ENCODE results near the gene CASP2.
A peak's percentile ranks its signal among the peaks of the same experiment; 100 is the strongest.

CASP2 gene

GRCh38 chr7:143295870-143296269, 7.7 kb downstream of the CASP2 start:
- DNase-seq (ENCODE audit: low read depth in 2 of 2): no peak

- DNase-seq (ENCODE audit: low read depth in 2 of 2): no peak
Observed at GRCh38 chr7:143296686-143297085, 8.5 kb downstream of the CASP2 start.

DNA sequence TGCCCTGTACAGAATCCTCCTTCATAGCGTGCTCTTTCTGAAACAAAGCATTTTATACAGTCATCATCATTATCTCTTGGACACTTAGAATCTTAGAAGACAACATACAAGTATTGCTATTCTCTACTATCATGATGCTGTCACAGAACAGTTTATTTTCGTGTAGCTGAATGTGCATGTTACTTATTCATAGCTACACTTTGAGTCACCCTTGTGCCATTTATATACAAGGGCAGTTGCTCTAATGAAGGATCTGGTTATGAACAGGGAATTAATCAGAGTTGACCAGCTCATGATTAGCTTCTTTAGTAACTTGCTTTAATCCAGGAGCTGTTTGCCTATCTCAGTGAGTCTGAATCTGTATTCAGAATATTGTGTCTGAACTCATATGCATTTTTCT, 11.2 kb downstream of the CASP2 start:
- DNase-seq (ENCODE audit: low read depth in 2 of 2): no peak

GRCh38 chr7:143299840-143300239, 11.7 kb downstream of the CASP2 start:
- DNase-seq (ENCODE audit: low read depth in 2 of 2): peak; percentile 17 to 39

- DNase-seq (ENCODE audit: low read depth in 2 of 2): no peak
Observed at GRCh38 chr7:143300959-143301935, 13.1 kb downstream of the CASP2 start.

DNA sequence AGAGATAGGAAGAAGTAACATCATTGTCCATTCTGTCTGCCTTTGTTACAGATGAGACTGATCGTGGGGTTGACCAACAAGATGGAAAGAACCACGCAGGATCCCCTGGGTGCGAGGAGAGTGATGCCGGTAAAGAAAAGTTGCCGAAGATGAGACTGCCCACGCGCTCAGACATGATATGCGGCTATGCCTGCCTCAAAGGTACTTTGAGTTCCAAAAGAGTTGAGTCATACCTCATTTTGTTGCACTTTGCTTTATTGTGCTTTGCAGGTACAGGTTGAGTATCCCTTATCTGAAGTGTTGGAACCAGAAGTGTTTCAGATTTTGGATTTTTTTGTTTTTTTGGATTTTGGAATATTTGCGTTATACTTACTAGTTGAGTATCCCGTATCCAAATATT, 15.6 kb downstream of the CASP2 start:
- no peak for DNase-seq (ENCODE audit: low read depth in 2 of 2)

DNA sequence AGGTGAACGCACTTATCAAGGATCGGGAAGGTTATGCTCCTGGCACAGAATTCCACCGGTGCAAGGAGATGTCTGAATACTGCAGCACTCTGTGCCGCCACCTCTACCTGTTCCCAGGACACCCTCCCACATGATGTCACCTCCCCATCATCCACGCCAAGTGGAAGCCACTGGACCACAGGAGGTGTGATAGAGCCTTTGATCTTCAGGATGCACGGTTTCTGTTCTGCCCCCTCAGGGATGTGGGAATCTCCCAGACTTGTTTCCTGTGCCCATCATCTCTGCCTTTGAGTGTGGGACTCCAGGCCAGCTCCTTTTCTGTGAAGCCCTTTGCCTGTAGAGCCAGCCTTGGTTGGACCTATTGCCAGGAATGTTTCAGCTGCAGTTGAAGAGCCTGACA, 16.8 kb downstream of the CASP2 start:
- DNase-seq (ENCODE audit: low read depth in 2 of 2): no peak

- peak; percentile 12 to 23 for DNase-seq (ENCODE audit: low read depth in 2 of 2)
Observed at GRCh38 chr7:143305423-143306070, 17.4 kb downstream of the CASP2 start.

- no peak for DNase-seq (ENCODE audit: low read depth in 2 of 2)
Observed at GRCh38 chr7:143308632-143309031, 20.5 kb downstream of the CASP2 start.

- no peak for DNase-seq (ENCODE audit: low read depth in 2 of 2)
Observed at GRCh38 chr7:143314127-143314526, 26.0 kb downstream of the CASP2 start.

DNA sequence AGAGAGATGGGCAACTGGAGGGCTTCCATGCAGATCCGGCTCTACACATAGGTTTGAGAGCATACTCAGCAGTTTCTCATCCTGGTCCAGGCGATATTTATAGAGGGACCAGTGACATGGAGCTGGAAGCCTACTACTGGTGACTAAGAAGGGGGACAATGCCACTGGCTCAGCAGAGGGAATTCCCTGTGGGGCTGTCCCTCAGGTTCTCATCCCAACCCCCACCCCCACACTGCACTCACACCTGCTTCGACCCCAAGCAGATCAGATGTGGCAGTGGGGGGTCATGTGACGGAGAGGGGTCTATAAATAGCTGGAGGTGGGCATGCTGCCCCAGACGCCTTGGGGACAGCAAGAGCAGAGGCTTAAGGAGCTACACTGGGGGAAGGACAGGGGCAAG, 27.6 kb downstream of the CASP2 start, which contains the start of gene CLCN1:
TSS of gene CLCN1 (plus strand) at position 336 of the 400 bp plus-strand sequence. CDS start 102 bp downstream, outside the sequence.
- no peak for DNase-seq (ENCODE audit: low read depth in 2 of 2)

- DNase-seq (ENCODE audit: low read depth in 2 of 2): no peak
Observed at GRCh38 chr7:143316492-143316891, 28.3 kb downstream of the CASP2 start.

- DNase-seq (ENCODE audit: low read depth in 2 of 2): no peak
Observed at GRCh38 chr7:143318661-143319060, 30.5 kb downstream of the CASP2 start.

DNA sequence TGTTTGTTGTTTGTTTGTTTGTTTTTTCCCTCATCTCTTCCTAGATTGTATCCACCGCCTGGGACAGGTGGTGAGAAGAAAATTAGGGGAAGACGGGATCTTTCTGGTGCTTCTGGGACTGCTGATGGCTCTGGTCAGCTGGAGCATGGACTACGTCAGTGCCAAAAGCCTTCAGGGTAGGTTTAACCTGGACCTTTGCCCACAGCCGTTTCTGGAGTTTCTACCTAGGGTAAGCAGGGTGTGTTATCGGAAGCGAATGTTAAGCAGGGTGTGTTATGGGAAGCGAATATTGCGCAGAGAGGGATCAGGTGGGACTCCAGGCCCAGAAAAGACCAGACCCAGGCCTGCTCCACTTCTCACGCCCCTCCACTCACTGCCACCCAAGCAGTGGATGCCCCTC, 32.5 kb downstream of the CASP2 start:
- DNase-seq (ENCODE audit: low read depth in 2 of 2): no peak

DNA sequence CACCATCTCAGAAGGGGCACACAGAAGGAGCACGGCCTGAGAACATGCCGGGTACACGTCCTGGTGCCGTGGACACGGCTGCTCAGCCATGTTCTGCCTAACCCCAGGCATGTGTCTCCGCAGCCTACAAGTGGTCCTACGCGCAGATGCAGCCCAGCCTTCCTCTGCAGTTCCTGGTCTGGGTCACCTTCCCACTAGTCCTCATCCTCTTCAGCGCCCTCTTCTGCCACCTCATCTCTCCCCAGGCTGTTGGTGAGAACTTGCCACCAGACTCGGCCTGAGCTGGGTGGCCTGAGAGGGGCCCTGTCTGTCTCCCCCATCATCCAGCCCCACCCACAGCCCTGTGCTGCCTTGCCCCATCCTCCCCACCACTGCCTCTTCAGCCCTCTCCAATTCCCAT, 33.1 kb downstream of the CASP2 start:
- no peak for DNase-seq (ENCODE audit: low read depth in 2 of 2)

- DNase-seq (ENCODE audit: low read depth in 2 of 2): no peak
Observed at GRCh38 chr7:143321734-143322133, 33.6 kb downstream of the CASP2 start.

DNA sequence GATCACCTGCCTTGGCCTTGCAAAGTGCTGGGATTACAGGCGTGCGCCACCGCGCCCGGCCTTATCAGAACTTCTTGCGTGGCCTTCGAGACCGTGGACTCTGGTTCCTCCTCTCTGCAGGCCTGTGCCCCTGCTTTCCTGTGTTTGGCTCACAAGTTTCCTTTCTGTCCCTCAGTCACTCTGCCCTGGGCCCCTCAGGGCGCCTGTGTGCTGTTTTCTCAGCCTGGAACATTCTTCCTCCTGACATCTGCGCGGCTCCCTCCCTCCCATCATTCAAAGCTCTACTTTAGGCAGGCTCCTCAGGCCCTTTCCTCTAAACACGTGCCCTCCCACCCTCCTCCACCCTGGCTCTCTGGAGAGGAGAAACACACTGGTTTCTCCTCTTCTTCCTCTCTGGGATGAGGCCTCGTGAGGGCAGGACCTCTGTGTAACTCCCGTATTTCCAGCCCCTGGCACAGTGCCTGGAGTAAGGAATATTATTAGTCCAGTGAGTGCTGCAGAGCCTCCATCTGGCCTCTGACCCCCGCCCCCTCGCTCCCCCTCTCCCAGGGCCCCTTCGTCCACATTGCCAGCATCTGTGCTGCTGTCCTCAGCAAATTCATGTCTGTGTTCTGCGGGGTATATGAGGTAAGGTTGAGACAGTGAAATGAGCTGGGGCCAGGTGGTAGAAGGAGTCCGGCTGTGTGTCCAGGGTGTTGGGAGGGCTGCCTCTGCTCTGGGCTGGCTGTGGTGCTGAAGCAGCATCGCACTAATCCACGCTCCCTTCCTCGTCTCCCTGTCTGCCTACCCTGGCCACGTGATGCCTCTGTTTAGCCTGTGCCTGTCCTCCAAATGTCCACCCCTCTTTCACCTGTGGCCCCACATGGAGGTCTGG, 34.8 kb downstream of the CASP2 start:
- DNase-seq (ENCODE audit: low read depth in 2 of 2): no peak

DNA sequence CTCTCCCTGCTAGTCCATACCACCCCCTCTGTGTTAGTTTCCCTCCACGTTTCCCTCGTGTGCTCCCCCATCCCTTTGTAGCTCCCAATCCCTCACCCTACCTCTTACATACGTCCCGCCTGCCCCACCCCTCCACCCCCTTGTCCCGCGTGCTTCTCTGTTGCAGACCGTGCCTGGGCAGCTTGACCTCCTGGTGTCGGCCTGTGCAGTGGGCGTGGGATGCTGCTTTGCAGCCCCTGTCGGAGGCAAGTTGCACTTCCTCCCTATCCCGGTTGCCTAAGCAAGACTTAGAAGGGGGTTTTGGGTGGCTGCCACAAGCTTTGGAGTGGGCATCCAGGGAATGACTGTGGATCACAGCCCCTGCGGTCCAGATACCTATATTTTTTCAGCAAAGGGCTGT, 35.5 kb downstream of the CASP2 start:
- DNase-seq (ENCODE audit: low read depth in 2 of 2): no peak

GRCh38 chr7:143325240-143325639, 37.1 kb downstream of the CASP2 start:
- DNase-seq (ENCODE audit: low read depth in 2 of 2): no peak

DNA sequence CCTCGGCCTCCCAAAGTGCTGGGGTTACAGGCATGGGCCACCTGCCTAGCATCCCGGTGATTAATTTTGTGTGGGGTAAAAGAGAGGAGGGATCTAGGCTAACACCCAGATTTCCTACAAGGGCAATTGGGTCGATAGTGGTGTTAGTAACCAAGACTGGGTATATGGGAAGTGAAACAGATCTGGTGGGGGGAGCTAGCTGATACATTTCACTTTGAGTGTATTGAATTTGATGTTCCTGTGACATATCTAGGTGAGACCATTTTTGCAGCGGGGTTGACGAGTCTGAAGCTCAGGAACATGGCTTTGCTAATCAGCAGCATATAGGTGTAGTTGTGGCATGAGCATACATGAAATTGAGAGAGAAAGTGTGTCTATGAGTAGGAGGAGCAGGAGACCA, 39.8 kb downstream of the CASP2 start:
- DNase-seq (ENCODE audit: low read depth in 2 of 2): no peak

- no peak for DNase-seq (ENCODE audit: low read depth in 2 of 2)
Observed at GRCh38 chr7:143329471-143330170, 41.5 kb downstream of the CASP2 start.

Data from stimulated activated CD8-positive, alpha-beta memory T cell treated with anti-CD3 and anti-CD28 coated beads, Interleukin-15, amount 100 ng/mL, for 4 hours (primary cell).